Neural progenitor cell (in vitro differentiated cells): ENCODE data around the gene PGAP6.

Experiments
- CTCF ChIP-seq: fragments of 200-600 bp; sonication (generic); IDR thresholded peaks from 2 replicates; pipeline ENCODE4 v1.5.1; 2017; ENCODE audit warnings: antibody characterized with exemption, mild to moderate bottlenecking
- EZH2 ChIP-seq: fragments of 200-600 bp; sonication (generic); IDR thresholded peaks from 2 replicates; pipeline ENCODE4 v1.6.1; 2017; ENCODE audit warnings: antibody characterized with exemption, mild to moderate bottlenecking, moderate library complexity
- EZH2phosphoT487 ChIP-seq: fragments of 200-600 bp; sonication (generic); IDR thresholded peaks from 2 replicates; pipeline ENCODE4 v1.6.1; 2017; ENCODE audit warnings: antibody characterized with exemption

GRCh38 chr16:378821-379182, 3.0 kb downstream of the PGAP6 start:
- TF ChIP-seq EZH2 (no peak), CTCF (no peak), EZH2phosphoT487 (no peak)
